DOHH2 (cell line): ENCODE measurements around the gene HYI.

ENCODE experiments used
- H3F3A ChIP-seq: fragments of 200-600 bp; sonication (generic), shearing (Covaris generic); 2 replicates; pipeline ENCODE4 v1.6.0; 2016; ENCODE audit warnings: antibody characterized with exemption, mild to moderate bottlenecking; ENCODE audit not compliant: control insufficient read depth, insufficient read depth
- H3K27ac ChIP-seq: fragments of 200-600 bp; sonication (generic); 2 replicates; pipeline ENCODE4 v1.5.1; 2014; ENCODE audit warnings: low read depth, mild to moderate bottlenecking, low read length, moderate library complexity
- H3K27me3 ChIP-seq: fragments of 200-600 bp; sonication (generic); 2 replicates; pipeline ENCODE4 v1.6.1; 2014; ENCODE audit warnings: mild to moderate bottlenecking, low read length, mixed read lengths; ENCODE audit not compliant: control insufficient read depth
- H3K36me3 ChIP-seq: fragments of 200-600 bp; sonication (generic); 2 replicates; pipeline ENCODE4 v1.6.1; 2014; ENCODE audit warnings: mild to moderate bottlenecking, low read length, moderate library complexity, mixed read lengths; ENCODE audit not compliant: control insufficient read depth
- H3K4me1 ChIP-seq: fragments of 200-600 bp; sonication (generic); 2 replicates; pipeline ENCODE4 v1.6.1; 2014; ENCODE audit warnings: mild to moderate bottlenecking, low read length, mixed read lengths; ENCODE audit not compliant: control insufficient read depth
- H3K4me2 ChIP-seq: fragments of 200-600 bp; sonication (generic); 2 replicates; pipeline ENCODE4 v1.6.0; 2014; ENCODE audit warnings: mild to moderate bottlenecking, low read length, moderate library complexity
- H3K4me3 ChIP-seq: fragments of 200-600 bp; sonication (generic); 2 replicates; pipeline ENCODE4 v1.5.1; 2014; ENCODE audit warnings: mild to moderate bottlenecking, low read length, mixed read lengths
- H3K79me2 ChIP-seq: fragments of 200-600 bp; sonication (generic); 2 replicates; pipeline ENCODE4 v1.6.1; 2014; ENCODE audit warnings: mild to moderate bottlenecking, low read length, mixed read lengths; ENCODE audit not compliant: control insufficient read depth
- H3K9me2 ChIP-seq: fragments of 200-600 bp; sonication (generic); replicated peaks from 2 replicates; pipeline ENCODE4 v1.6.1; 2014; ENCODE audit warnings: mild to moderate bottlenecking, low read length, mixed read lengths; ENCODE audit not compliant: control insufficient read depth
- H3K9me3 ChIP-seq: fragments of 200-600 bp; sonication (generic); 2 replicates; pipeline ENCODE4 v1.6.1; 2014; ENCODE audit warnings: antibody characterized with exemption, low read length, mixed read lengths; ENCODE audit not compliant: control insufficient read depth, insufficient read depth
- H4K20me1 ChIP-seq: fragments of 200-600 bp; sonication (generic); 2 replicates; pipeline ENCODE4 v1.6.0; 2014; ENCODE audit warnings: low read depth, mild to moderate bottlenecking, antibody characterized with exemption, low read length, moderate library complexity; ENCODE audit not compliant: control insufficient read depth, insufficient read depth
- CTCF ChIP-seq: fragments of 200-600 bp; sonication (generic); IDR thresholded peaks from one replicate; pipeline ENCODE4 v1.5.1; 2014; ENCODE audit warnings: antibody characterized with exemption, mild to moderate bottlenecking, low read depth, low read length; ENCODE audit not compliant: poor library complexity, severe bottlenecking
- EZH2phosphoT487 ChIP-seq: fragments of 200-600 bp; sonication (generic); IDR thresholded peaks from 2 replicates; pipeline ENCODE4 v1.6.1; 2017; ENCODE audit warnings: borderline replicate concordance, mild to moderate bottlenecking, antibody characterized with exemption, low read length, moderate library complexity, mixed read lengths

The HYI gene

GRCh38 chr1:43438576-43438952, 15.2 kb downstream of the HYI start:
- Histone ChIP-seq H3K79me2 (no peaks in the 10 kb centered on the region), H3K9me2 (no peaks in the 10 kb centered on the region), H3K36me3 (peaks cover 20% of the 10 kb centered on the region), H3F3A (no peaks in the 10 kb centered on the region), H3K9me3 (no peaks in the 10 kb centered on the region), H3K27me3 (no peaks in the 10 kb centered on the region), H3K27ac (no peak overlapping the region), H3K4me1 (no peaks in the 10 kb centered on the region), H4K20me1 (no peaks in the 10 kb centered on the region), H3K4me3 (no peak overlapping the region), H3K4me2 (no peak overlapping the region)
- TF ChIP-seq EZH2phosphoT487 (no peak), CTCF (no peak)

- H3K36me3 ChIP-seq, result peaks cover 22% of the 10 kb centered on the region
- H3K9me3 ChIP-seq, result no peaks in the 10 kb centered on the region
- H3K9me2 ChIP-seq, result no peaks in the 10 kb centered on the region
- no peak for TF ChIP-seq CTCF
- TF ChIP-seq EZH2phosphoT487, result no peak
- H3K4me1 ChIP-seq, result no peaks in the 10 kb centered on the region
- H3K27ac ChIP-seq, result no peak overlapping the region
- H3K27me3 ChIP-seq, result no peaks in the 10 kb centered on the region
- H3K79me2 ChIP-seq, result no peaks in the 10 kb centered on the region
- no peak overlapping the region for H3K4me2 ChIP-seq
- H3K4me3 ChIP-seq, result no peak overlapping the region
- no peaks in the 10 kb centered on the region for H3F3A ChIP-seq
- no peaks in the 10 kb centered on the region for H4K20me1 ChIP-seq
Observed at GRCh38 chr1:43438006-43438405, 15.7 kb downstream of the HYI start.

- Histone ChIP-seq H3K4me3 (no peak overlapping the region), H3K27me3 (no peaks in the 10 kb centered on the region), H3K9me2 (no peaks in the 10 kb centered on the region), H3K27ac (no peak overlapping the region), H3K79me2 (no peaks in the 10 kb centered on the region), H3K4me2 (no peak overlapping the region), H3F3A (no peaks in the 10 kb centered on the region), H3K36me3 (peaks cover 28% of the 10 kb centered on the region), H3K9me3 (no peaks in the 10 kb centered on the region), H4K20me1 (no peaks in the 10 kb centered on the region), H3K4me1 (no peaks in the 10 kb centered on the region)
- TF ChIP-seq CTCF, result no peak
- no peak for TF ChIP-seq EZH2phosphoT487
Observed at GRCh38 chr1:43437031-43437973, 16.4 kb downstream of the HYI start.
